Skeletal muscle satellite cell (primary cell): ENCODE results near the gene PRELID1.

Experiments
- H3K27me3 ChIP-seq: 2 replicates; pipeline ENCODE4 v1.7.0; 2013; ENCODE audit warnings: low read length; ENCODE audit not compliant: control insufficient read depth, insufficient read depth
- H3K36me3 ChIP-seq: 2 replicates; pipeline ENCODE4 v1.7.0; 2013; ENCODE audit warnings: mild to moderate bottlenecking, control low read depth, low read length; ENCODE audit not compliant: insufficient read depth
- H3K4me1 ChIP-seq: 2 replicates; pipeline ENCODE4 v1.7.0; 2013; ENCODE audit warnings: low read length; ENCODE audit not compliant: control insufficient read depth, insufficient read depth
- H3K4me2 ChIP-seq: 2 replicates; pipeline ENCODE4 v1.7.0; 2013; ENCODE audit warnings: mild to moderate bottlenecking, low read length
- H3K4me3 ChIP-seq: 2 replicates; pipeline ENCODE4 v1.7.0; 2013; ENCODE audit warnings: low read length
- H3K9ac ChIP-seq: 2 replicates; pipeline ENCODE4 v1.7.0; 2013; ENCODE audit warnings: mild to moderate bottlenecking, low read depth, low read length, moderate library complexity
- H3K9me3 ChIP-seq: replicated peaks from 2 replicates; pipeline ENCODE4 v1.7.0; 2013; ENCODE audit warnings: mild to moderate bottlenecking, control low read depth, low read length

The PRELID1 gene

DNA sequence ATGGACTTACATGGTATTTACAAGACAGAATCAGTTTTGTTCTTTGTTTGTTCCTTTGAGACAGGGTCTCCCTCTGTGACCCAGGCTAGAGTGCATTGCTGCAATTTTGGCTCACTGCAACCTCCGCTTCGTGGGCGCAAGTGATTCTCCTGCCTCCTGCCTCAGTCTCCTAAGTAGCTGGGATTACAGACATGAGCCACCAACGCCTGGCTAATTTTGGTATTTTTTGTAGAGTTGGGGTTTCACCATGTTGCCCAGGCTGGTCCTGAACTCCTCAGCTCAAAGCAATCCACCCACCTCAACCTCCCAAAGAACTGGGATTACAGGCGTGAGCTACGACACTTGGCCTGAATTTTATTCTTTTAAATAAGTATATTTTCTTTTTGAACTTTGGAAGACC lies 27.7 kb upstream of the PRELID1 start:
- Histone ChIP-seq H3K9ac (no peak overlapping the region), H3K36me3 (peaks cover 74% of the 10 kb centered on the region), H3K9me3 (no peaks in the 10 kb centered on the region), H3K4me3 (no peak overlapping the region), H3K4me2 (no peak overlapping the region), H3K4me1 (peaks cover 13% of the 10 kb centered on the region), H3K27me3 (no peaks in the 10 kb centered on the region)

GRCh38 chr5:177276886-177277285 lies 26.7 kb upstream of the PRELID1 start:
- Histone ChIP-seq H3K9me3 (no peaks in the 10 kb centered on the region), H3K36me3 (peaks cover 72% of the 10 kb centered on the region)

DNA sequence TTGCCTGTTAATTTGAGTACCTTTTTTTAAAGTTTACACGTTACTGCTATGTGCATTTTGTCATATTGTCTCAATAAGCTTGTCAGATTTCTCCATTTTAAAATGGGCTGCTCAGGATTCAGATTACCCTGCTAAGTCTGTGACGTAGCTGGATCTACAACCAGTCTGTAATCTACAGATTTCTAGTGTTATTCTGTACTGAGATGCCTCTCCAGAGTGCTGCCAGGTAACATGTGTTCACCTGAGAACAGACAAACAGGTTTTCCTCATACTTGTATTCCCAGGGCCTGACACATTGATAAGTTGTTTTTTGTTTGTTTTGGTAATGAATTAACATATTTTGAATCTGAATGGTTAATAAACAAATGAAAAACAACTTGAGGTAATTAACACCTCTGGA lies 15.4 kb upstream of the PRELID1 start:
- H3K4me2 ChIP-seq: no peak overlapping the region

More at GRCh38 chr5:177276886-177277285, 26.7 kb upstream of the PRELID1 start:
- H3K4me1 ChIP-seq: peaks cover 6% of the 10 kb centered on the region
- no peak overlapping the region for H3K4me3 ChIP-seq
- no peaks in the 10 kb centered on the region for H3K27me3 ChIP-seq
- H3K9ac ChIP-seq: no peak overlapping the region
- no peak overlapping the region for H3K4me2 ChIP-seq

DNA sequence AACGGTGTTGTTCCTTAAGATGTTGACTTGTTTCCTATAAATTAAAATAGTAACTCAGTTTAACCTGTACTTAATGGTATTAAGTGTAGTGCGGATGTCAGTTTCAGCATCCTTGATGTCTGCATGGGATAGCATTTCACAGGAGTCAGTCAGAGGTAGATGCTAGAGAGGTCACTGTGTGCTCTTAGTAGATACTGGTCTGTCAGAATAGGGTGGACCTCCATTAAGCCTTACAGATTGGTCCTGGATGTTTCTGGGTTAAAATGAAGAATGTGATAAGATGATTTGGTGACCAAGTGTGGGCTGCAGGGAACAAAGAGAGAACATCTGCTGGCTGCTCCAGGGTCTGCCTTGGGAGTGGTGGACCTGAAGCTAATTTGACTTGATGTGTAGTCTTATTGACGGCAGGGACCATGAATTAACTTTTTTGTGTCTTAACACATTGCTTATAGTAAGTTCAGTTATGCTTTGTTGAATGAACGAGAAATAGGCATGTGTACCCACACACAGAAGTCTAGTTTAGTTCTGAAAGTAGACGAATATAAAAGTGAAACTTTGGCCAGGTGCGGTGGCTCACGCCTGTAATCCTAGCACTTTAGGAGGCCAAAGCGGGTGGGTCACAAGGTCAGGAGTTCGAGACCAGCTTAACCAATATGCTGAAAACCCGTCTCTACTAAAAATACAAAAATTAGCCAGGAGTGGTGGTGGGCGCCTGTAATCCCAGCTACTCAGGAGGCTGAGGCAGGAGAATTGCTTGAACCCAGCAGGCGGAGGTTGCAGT lies 12.6 kb upstream of the PRELID1 start:
- Histone ChIP-seq H3K36me3 (peaks cover 69% of the 10 kb centered on the region), H3K4me1 (no peaks in the 10 kb centered on the region), H3K4me2 (no peak overlapping the region), H3K27me3 (no peaks in the 10 kb centered on the region), H3K9ac (no peak overlapping the region), H3K9me3 (no peaks in the 10 kb centered on the region), H3K4me3 (no peak overlapping the region)

More for the DNA sequence above, 15.4 kb upstream of the PRELID1 start:
- Histone ChIP-seq H3K4me3 (no peak overlapping the region), H3K27me3 (no peaks in the 10 kb centered on the region), H3K9ac (no peak overlapping the region), H3K36me3 (peaks cover 59% of the 10 kb centered on the region), H3K9me3 (no peaks in the 10 kb centered on the region), H3K4me1 (no peaks in the 10 kb centered on the region)

GRCh38 chr5:177291735-177292134 lies 11.9 kb upstream of the PRELID1 start:
- Histone ChIP-seq H3K4me1 (no peaks in the 10 kb centered on the region), H3K27me3 (no peaks in the 10 kb centered on the region), H3K4me3 (no peak overlapping the region), H3K9me3 (no peaks in the 10 kb centered on the region), H3K9ac (no peak overlapping the region), H3K4me2 (no peak overlapping the region), H3K36me3 (peaks cover 76% of the 10 kb centered on the region)

GRCh38 chr5:177293819-177294581 lies 9.6 kb upstream of the PRELID1 start:
- no peak overlapping the region for H3K4me3 ChIP-seq
- no peaks in the 10 kb centered on the region for H3K9me3 ChIP-seq
- no peak overlapping the region for H3K9ac ChIP-seq
- peaks cover 78% of the 10 kb centered on the region for H3K36me3 ChIP-seq
- no peaks in the 10 kb centered on the region for H3K4me1 ChIP-seq
- no peak overlapping the region for H3K4me2 ChIP-seq
- no peaks in the 10 kb centered on the region for H3K27me3 ChIP-seq

- Histone ChIP-seq H3K9ac (no peak overlapping the region), H3K4me1 (no peaks in the 10 kb centered on the region)
Measured at GRCh38 chr5:177294632-177295031, 9.0 kb upstream of the PRELID1 start.

DNA sequence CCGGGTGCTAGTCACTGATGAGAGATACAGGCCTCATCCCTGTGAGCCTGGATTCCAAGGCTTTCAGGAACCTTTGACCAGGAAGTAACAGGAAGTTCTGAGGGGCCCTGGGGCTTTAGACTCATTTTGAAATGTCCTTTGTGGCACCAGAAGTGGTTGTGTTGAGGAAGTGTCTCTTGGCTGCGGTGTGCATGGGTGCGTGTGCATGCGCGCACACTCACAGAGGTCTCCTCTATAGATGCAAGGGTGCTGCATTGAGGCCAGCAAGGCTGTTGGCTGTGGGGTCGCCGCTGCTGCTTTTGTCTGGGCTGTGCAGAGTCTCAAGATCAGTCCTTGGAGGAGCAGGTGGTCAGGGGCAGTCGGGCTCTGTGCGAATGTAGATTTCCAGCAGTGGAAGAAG lies 7.7 kb upstream of the PRELID1 start:
- H3K27me3 ChIP-seq: no peaks in the 10 kb centered on the region
- H3K36me3 ChIP-seq: peaks cover 79% of the 10 kb centered on the region
- H3K9ac ChIP-seq: no peak overlapping the region
- H3K4me1 ChIP-seq: peaks cover 7% of the 10 kb centered on the region
- no peaks in the 10 kb centered on the region for H3K9me3 ChIP-seq
- no peak overlapping the region for H3K4me3 ChIP-seq
- H3K4me2 ChIP-seq: no peak overlapping the region

More at GRCh38 chr5:177294632-177295031, 9.0 kb upstream of the PRELID1 start:
- Histone ChIP-seq H3K4me3 (no peak overlapping the region), H3K27me3 (no peaks in the 10 kb centered on the region), H3K9me3 (no peaks in the 10 kb centered on the region), H3K4me2 (no peak overlapping the region), H3K36me3 (peaks cover 77% of the 10 kb centered on the region)

- H3K36me3 ChIP-seq: peaks cover 78% of the 10 kb centered on the region
- peaks cover 9% of the 10 kb centered on the region for H3K4me1 ChIP-seq
- no peak overlapping the region for H3K4me3 ChIP-seq
- H3K27me3 ChIP-seq: no peaks in the 10 kb centered on the region
- H3K9ac ChIP-seq: no peak overlapping the region
- no peaks in the 10 kb centered on the region for H3K9me3 ChIP-seq
- H3K4me2 ChIP-seq: no peak overlapping the region
Measured at GRCh38 chr5:177296581-177296980, 7.0 kb upstream of the PRELID1 start.

DNA sequence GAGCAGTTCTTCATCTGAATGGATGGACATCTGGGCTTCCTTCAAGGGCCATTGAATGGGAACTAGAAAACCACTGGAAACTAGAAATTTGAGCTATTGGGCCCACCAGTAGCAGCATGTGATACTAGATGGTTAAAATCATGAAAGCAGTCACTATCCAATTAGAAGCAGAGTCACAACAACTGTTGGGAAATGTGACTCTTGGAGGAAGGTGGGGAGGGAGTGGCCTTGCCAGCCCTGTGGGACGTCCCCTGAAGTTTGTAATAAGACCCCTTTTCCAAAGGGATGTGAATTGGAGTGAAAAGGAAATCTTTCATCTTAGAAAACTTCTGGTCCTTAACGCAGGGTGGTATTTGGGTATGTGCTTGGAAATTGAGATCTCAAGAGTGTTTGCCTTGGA lies 5.7 kb upstream of the PRELID1 start:
- Histone ChIP-seq H3K4me1 (peaks cover 22% of the 10 kb centered on the region), H3K36me3 (peaks cover 72% of the 10 kb centered on the region), H3K9ac (no peak overlapping the region), H3K27me3 (no peaks in the 10 kb centered on the region), H3K4me3 (no peak overlapping the region), H3K4me2 (no peak overlapping the region), H3K9me3 (no peaks in the 10 kb centered on the region)

DNA sequence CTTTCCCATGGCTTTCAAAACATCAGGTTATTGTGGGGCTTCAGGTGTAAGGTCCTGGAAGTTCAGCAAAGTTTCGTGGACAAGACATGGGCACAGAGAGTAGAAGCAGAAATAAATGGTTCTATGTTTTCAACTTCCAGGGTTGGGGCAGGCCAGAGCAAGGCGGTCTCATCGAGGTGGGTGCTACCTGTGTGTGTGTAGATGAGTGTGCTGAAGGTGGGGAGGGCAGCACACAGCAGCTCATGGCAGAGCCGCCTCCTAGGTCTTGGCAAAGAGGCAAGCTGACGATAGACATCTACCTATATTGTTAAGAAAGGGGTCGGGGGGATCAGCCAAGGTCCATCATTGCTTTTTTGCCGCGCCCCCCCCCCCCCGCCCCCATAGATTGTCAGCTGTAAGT lies 3.9 kb upstream of the PRELID1 start:
- H3K36me3 ChIP-seq: peaks cover 57% of the 10 kb centered on the region

More for the DNA sequence above, 3.9 kb upstream of the PRELID1 start:
- Histone ChIP-seq H3K4me2 (no peak overlapping the region), H3K27me3 (no peaks in the 10 kb centered on the region), H3K9me3 (no peaks in the 10 kb centered on the region), H3K4me1 (peaks cover 25% of the 10 kb centered on the region), H3K4me3 (no peak overlapping the region), H3K9ac (no peak overlapping the region)
